Caki2 (cell line): ENCODE results near the gene FGF1. TPM values are rescaled to one million over a fixed set of nuclear protein-coding genes. Genes with fewer than 3 reads are reported as not detected.

Experiments used
- DNase-seq: peaks from one replicate; pipeline ENCODE4 v3.0.0-alpha.2; 2015; ENCODE audit warnings: low read depth
- in situ Hi-C: cut with HindIII; loops from 2 replicates; pipeline ENCODE4 v1.10.0; 2016; ENCODE audit warnings: low sequenced_read_pairs, low pct_unique_long_range_greater_than_20kb, mixed read lengths
- total RNA-seq: library from RNA; depleted of rRNA; stranded (reverse); fragments of >200 nt; shearing (Covaris generic); gene quantifications from 2 replicates; pipeline ENCODE4 v1.2.3, GENCODE V29; 2014; ENCODE audit warnings: low replicate concordance; rRNA removed

Gene FGF1
- total RNA-seq, 1 experiment from 2014 or later = not detected

- in situ Hi-C loops = loop anchor here (10.0 kb wide), 1 partner anchor 179 kb away; no protein-coding TSS in a partner anchor
- no peak for DNase-seq
These were observed 141.7 kb downstream of the FGF1 start for GRCh38 chr5:142544071-142544753.

- DNase-seq = no peak
- in situ Hi-C loops = loop anchor here (10.0 kb wide), 1 partner anchor 178 kb away; no protein-coding TSS in a partner anchor
These were observed 143.0 kb downstream of the FGF1 start for GRCh38 chr5:142542906-142543305.

Other genes starting within 250 kb of the FGF1 start
- 32.4 and 38.3 TPM in 2 replicates for gene ARHGAP26, start 84.3 kb upstream of the FGF1 start, total RNA-seq